ENCODE results near the gene CCIN.
"Not testable (repeated sequence)": the region's sequence is repeated elsewhere in the genome, so short reads cannot be mapped to it uniquely, and the experiment has no call there.

Gene CCIN

GRCh38 chr9:36169166-36169565 is at the start of gene CCIN:
Gene CCIN, plus strand, starts transcription at chr9:36169388. Its CDS starts 115 bp downstream, at chr9:36169503.
- DNase-seq (ENCODE audit: low read depth), result no peak

GRCh38 chr9:36119476-36119875 is 49.7 kb upstream of the CCIN start:
- DNase-seq (ENCODE audit: low read depth), result no peak

- no peak for DNase-seq (ENCODE audit: low read depth)
These were observed 48.5 kb upstream of the CCIN start for GRCh38 chr9:36120705-36121104.

- no peak for DNase-seq (ENCODE audit: low read depth)
These were observed 47.2 kb upstream of the CCIN start for GRCh38 chr9:36121971-36122370.

- no peak for DNase-seq (ENCODE audit: low read depth)
These were observed 45.7 kb upstream of the CCIN start for GRCh38 chr9:36123515-36123914.

GRCh38 chr9:36125062-36125855 is 43.9 kb upstream of the CCIN start:
- DNase-seq (ENCODE audit: low read depth), result no peak

- DNase-seq (ENCODE audit: low read depth), result no peak
These were observed 43.0 kb upstream of the CCIN start for GRCh38 chr9:36126016-36126730.

GRCh38 chr9:36127652-36128244 is 41.4 kb upstream of the CCIN start:
- DNase-seq (ENCODE audit: low read depth), result no peak

GRCh38 chr9:36128349-36128748 is 40.8 kb upstream of the CCIN start:
- DNase-seq (ENCODE audit: low read depth), result no peak

- no peak for DNase-seq (ENCODE audit: low read depth)
These were observed 40.0 kb upstream of the CCIN start for GRCh38 chr9:36129139-36129538.

GRCh38 chr9:36131666-36132065 is 37.5 kb upstream of the CCIN start:
- DNase-seq (ENCODE audit: low read depth), result not testable (repeated sequence)

- no peak for DNase-seq (ENCODE audit: low read depth)
These were observed 37.1 kb upstream of the CCIN start for GRCh38 chr9:36132086-36132485.

GRCh38 chr9:36134761-36135505 is 34.3 kb upstream of the CCIN start:
- no peak for DNase-seq (ENCODE audit: low read depth)

- no peak for DNase-seq (ENCODE audit: low read depth)
These were observed 33.4 kb upstream of the CCIN start for GRCh38 chr9:36135741-36136271.

- DNase-seq (ENCODE audit: low read depth), result no peak
These were observed 32.8 kb upstream of the CCIN start, which contains the start of gene GLIPR2 for GRCh38 chr9:36136272-36136893. Gene GLIPR2, plus strand, starts transcription at chr9:36136733. Its CDS starts 46 bp downstream, at chr9:36136779.

- no peak for DNase-seq (ENCODE audit: low read depth)
These were observed 32.2 kb upstream of the CCIN start for GRCh38 chr9:36136894-36137391.

- DNase-seq (ENCODE audit: low read depth), result no peak
These were observed 31.7 kb upstream of the CCIN start for GRCh38 chr9:36137392-36138004.

GRCh38 chr9:36138496-36138895 is 30.7 kb upstream of the CCIN start:
- no peak for DNase-seq (ENCODE audit: low read depth)

GRCh38 chr9:36138901-36139300 is 30.3 kb upstream of the CCIN start:
- no peak for DNase-seq (ENCODE audit: low read depth)

Data from GM04503 (cell line).